Measurements from ENCODE around the gene CHD3. TPM values are rescaled to one million over a fixed set of nuclear protein-coding genes. Genes with fewer than 3 reads are reported as not detected.

CHD3 gene
- total and polyA plus RNA-seq, 2 of the 13 experiments (the other 11 are each of a cell fraction or from before 2014, with no cell fraction given): 2.7 to 3.7 TPM

DNA sequence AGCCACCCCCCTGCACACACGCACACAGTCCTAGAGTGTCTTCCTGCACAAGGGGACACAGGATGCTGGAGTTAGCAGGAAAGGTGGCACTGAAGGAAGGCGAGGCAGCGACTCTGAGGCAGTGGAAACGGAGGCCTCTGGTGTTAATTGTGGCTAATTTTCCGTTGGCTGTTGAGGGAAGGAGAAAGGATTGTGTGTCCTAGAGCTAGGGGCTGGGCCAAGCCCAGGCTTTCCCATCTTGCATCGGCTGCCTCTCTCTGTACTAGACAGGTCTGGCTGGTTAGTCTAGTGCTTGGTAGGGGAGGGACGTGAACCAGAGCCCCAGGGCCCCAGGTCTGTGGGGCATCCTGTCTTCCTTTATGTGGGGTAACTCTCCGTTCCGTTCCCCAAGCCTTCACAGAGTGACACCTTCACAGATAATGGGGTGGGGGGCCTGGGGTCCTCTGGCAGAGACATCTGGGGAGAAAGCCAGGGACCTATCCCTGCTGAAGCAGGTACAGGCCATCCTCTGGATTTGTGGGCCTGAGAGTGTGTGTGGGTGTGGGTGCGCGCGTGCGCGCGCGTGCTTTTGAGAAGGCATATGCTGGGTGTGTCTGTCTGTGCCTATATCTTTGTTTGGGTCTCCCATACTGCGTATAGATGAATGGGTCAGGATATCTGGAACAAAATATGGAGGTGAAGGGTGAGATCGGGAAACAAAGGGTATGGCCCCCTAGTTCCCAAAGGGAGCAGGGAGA lies at the start of gene CHD3 (continued):
- TF ChIP-seq, protein P1, sequence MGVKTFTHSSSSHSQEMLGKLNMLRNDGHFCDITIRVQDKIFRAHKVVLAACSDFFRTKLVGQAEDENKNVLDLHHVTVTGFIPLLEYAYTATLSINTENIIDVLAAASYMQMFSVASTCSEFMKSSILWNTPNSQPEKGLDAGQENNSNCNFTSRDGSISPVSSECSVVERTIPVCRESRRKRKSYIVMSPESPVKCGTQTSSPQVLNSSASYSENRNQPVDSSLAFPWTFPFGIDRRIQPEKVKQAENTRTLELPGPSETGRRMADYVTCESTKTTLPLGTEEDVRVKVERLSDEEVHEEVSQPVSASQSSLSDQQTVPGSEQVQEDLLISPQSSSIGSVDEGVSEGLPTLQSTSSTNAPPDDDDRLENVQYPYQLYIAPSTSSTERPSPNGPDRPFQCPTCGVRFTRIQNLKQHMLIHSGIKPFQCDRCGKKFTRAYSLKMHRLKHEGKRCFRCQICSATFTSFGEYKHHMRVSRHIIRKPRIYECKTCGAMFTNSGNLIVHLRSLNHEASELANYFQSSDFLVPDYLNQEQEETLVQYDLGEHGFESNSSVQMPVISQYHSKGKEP (CRISPR knock-in tag; IDR thresholded peaks at IDR 0.05): no peak
- TF ChIP-seq BCLAF1 (IDR thresholded peaks at IDR 0.05): no peak
- no peak for TF ChIP-seq ESRRA (CRISPR knock-in tag; IDR thresholded peaks at IDR 0.05; ENCODE audit: low read depth)
- no peak for TF ChIP-seq POLR2AphosphoS2 (IDR thresholded peaks at IDR 0.05; ENCODE audit: low read depth, low read length)
- no peak for TF ChIP-seq NRL (CRISPR knock-in tag; IDR thresholded peaks at IDR 0.05; ENCODE audit: borderline replicate concordance)
- TF ChIP-seq, protein P2, sequence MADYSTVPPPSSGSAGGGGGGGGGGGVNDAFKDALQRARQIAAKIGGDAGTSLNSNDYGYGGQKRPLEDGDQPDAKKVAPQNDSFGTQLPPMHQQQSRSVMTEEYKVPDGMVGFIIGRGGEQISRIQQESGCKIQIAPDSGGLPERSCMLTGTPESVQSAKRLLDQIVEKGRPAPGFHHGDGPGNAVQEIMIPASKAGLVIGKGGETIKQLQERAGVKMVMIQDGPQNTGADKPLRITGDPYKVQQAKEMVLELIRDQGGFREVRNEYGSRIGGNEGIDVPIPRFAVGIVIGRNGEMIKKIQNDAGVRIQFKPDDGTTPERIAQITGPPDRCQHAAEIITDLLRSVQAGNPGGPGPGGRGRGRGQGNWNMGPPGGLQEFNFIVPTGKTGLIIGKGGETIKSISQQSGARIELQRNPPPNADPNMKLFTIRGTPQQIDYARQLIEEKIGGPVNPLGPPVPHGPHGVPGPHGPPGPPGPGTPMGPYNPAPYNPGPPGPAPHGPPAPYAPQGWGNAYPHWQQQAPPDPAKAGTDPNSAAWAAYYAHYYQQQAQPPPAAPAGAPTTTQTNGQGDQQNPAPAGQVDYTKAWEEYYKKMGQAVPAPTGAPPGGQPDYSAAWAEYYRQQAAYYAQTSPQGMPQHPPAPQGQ (CRISPR knock-in tag; IDR thresholded peaks at IDR 0.05; ENCODE audit: borderline replicate concordance): no peak
- no peak for TF ChIP-seq MTF2 (CRISPR knock-in tag; IDR thresholded peaks at IDR 0.05; ENCODE audit: borderline replicate concordance)
- no peak for TF ChIP-seq KLF15 (CRISPR knock-in tag; IDR thresholded peaks at IDR 0.05; ENCODE audit: borderline replicate concordance)
- TF ChIP-seq RFXAP (CRISPR knock-in tag; IDR thresholded peaks at IDR 0.05; ENCODE audit: borderline replicate concordance): no peak
- TF ChIP-seq SKI (IDR thresholded peaks at IDR 0.05; ENCODE audit: partially characterized antibody): no peak
- TF ChIP-seq DR1 (CRISPR knock-in tag; IDR thresholded peaks at IDR 0.05): no peak
- TF ChIP-seq, protein P3, sequence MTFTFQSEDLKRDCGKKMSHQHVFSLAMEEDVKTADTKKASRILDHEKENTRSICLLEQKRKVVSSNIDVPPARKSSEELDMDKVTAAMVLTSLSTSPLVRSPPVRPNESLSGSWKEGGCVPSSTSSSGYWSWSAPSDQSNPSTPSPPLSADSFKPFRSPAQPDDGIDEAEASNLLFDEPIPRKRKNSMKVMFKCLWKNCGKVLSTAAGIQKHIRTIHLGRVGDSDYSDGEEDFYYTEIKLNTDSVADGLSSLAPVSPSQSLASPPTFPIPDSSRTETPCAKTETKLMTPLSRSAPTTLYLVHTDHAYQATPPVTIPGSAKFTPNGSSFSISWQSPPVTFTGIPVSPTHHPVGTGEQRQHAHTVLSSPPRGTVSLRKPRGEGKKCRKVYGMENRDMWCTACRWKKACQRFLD (CRISPR knock-in tag; IDR thresholded peaks at IDR 0.05; ENCODE audit: borderline replicate concordance): no peak
- no peak for TF ChIP-seq ZFP41 (CRISPR knock-in tag; IDR thresholded peaks at IDR 0.05; ENCODE audit: borderline replicate concordance)
- no peak for TF ChIP-seq NCOA1 (CRISPR knock-in tag; IDR thresholded peaks at IDR 0.05)
- TF ChIP-seq, protein P4, sequence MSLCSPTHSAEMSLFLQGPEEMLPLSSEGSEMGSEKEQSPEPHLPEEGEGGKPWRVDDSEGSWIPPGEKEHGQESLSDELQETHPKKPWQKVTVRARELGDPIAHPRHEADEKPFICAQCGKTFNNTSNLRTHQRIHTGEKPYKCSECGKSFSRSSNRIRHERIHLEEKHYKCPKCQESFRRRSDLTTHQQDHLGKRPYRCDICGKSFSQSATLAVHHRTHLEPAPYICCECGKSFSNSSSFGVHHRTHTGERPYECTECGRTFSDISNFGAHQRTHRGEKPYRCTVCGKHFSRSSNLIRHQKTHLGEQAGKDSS (CRISPR knock-in tag; IDR thresholded peaks at IDR 0.05; ENCODE audit: borderline replicate concordance, low read depth): no peak
- TF ChIP-seq ZNF234 (CRISPR knock-in tag; conservative IDR thresholded peaks at IDR 0.05): no peak
- TF ChIP-seq ATF1 (CRISPR knock-in tag; IDR thresholded peaks at IDR 0.05): no peak
- no peak for TF ChIP-seq ZBTB38 (CRISPR knock-in tag; IDR thresholded peaks at IDR 0.05)
